Measurements from ENCODE around the gene WDR64. TPM values are rescaled to one million over a fixed set of nuclear protein-coding genes. Genes with fewer than 3 reads are reported as not detected.

Gene WDR64
- total RNA-seq (2021) (not detected in 2 replicates), Bru-seq, nascent RNA (percentile 1 among the genes with signal in this experiment), BruChase-seq, experiment 1, labeled RNA remaining after a 2-hour chase (percentile 3 among the genes with signal in this experiment), BruChase-seq, experiment 2, labeled RNA remaining after a 6-hour chase (not detected)
- long read RNA-seq: 0 reads

DNA sequence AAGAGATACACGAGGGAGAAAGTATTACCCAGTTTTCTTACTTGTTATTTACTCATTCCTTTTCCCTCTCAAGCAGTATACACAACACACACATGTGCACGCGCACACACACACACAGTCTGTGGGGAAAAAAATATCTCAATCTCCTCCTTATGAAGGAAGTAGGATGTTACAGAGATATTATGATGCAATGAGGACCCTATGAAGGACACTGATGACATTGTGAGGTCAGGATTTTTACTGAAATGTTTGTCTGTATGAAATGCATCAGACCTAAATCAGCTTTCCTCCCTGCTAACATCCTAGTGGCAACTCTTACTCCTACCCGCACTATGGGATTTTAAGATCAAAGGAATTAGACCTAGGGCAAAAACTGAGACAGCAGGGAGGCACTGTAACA, at the start of gene WDR64:
WDR64 (plus strand) TSS at position 270 of the 400 bp plus-strand sequence. CDS start 204 bp downstream, outside the sequence.
- BruUV-seq (replicated peaks): no TSS peak
- H3K4me3 ChIP-seq (ENCODE audit: low read depth, low read length, poor library complexity, severe bottlenecking): no peak within 1 kb of the TSS
- CTCF ChIA-PET: no interaction called here
- H3K9me3 ChIP-seq (ENCODE audit: low read depth, low read length, poor library complexity, severe bottlenecking): no peaks in the 10 kb centered on the region
- no peaks in the 10 kb centered on the region for H3K4me1 ChIP-seq (ENCODE audit: insufficient read depth, low read length, poor library complexity, severe bottlenecking)
- intact Hi-C loops (cut with micrococcal nuclease; ENCODE audit: unreplicated experiment): no loop called here
- TF ChIP-seq, protein P1, sequence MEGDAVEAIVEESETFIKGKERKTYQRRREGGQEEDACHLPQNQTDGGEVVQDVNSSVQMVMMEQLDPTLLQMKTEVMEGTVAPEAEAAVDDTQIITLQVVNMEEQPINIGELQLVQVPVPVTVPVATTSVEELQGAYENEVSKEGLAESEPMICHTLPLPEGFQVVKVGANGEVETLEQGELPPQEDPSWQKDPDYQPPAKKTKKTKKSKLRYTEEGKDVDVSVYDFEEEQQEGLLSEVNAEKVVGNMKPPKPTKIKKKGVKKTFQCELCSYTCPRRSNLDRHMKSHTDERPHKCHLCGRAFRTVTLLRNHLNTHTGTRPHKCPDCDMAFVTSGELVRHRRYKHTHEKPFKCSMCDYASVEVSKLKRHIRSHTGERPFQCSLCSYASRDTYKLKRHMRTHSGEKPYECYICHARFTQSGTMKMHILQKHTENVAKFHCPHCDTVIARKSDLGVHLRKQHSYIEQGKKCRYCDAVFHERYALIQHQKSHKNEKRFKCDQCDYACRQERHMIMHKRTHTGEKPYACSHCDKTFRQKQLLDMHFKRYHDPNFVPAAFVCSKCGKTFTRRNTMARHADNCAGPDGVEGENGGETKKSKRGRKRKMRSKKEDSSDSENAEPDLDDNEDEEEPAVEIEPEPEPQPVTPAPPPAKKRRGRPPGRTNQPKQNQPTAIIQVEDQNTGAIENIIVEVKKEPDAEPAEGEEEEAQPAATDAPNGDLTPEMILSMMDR (conservative IDR thresholded peaks at IDR 0.05; ENCODE audit: low read depth, low read length): no peak
- TF ChIP-seq EZH2 (IDR thresholded peaks at IDR 0.05; ENCODE audit: borderline replicate concordance, low read depth, low read length, poor library complexity, severe bottlenecking): no peak
- POLR2A ChIA-PET (ENCODE audit: low non-redundant PET): no interaction called here
- no peak within 1 kb of the TSS for H3K27ac ChIP-seq (ENCODE audit: low read depth, low read length, poor library complexity, severe bottlenecking)
- no peaks in the 10 kb centered on the region for H3K27me3 ChIP-seq (replicated peaks; ENCODE audit: insufficient read depth, low read depth, low read length, poor library complexity)
- no peaks in the 10 kb centered on the region for H3K36me3 ChIP-seq (ENCODE audit: insufficient read depth, low read length, poor library complexity, severe bottlenecking)
- DNase-seq (ENCODE audit: low spot score): no peak

DNA sequence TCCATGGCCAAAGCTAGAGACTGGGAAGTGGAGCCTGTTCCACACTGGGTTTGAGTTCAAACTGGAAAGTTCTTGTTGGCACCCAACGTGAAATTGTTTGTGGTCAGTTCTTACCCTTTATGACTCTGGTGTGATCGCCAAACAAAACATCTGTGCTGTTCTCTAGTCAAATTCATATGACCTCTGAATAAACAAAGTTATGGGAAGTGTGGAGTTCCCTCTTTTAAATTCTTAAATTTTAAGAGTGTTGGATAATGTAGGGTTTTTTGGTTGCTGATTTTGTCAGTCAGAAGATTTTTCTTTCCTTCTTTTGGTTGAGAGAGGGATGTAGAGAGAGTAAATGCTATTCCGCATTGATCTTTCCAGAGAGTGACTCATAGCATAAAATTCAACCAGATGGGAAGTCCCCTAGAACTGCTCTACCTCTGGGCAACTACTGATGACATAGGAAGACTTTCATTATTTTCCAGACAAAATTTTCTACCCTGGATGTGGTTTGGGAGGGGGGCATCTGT, 48.3 kb upstream of the WDR64 start:
- CTCF ChIA-PET: no interaction called here
- POLR2A ChIA-PET (ENCODE audit: low non-redundant PET): no interaction called here
- DNase-seq (ENCODE audit: low spot score): no peak
- Histone ChIP-seq H3K36me3 (ENCODE audit: insufficient read depth, low read length, poor library complexity, severe bottlenecking) (no peaks in the 10 kb centered on the region), H3K9me3 (ENCODE audit: low read depth, low read length, poor library complexity, severe bottlenecking) (no peaks in the 10 kb centered on the region), H3K4me3 (ENCODE audit: low read depth, low read length, poor library complexity, severe bottlenecking) (no peak overlapping the region), H3K27ac (ENCODE audit: low read depth, low read length, poor library complexity, severe bottlenecking) (no peak overlapping the region), H3K27me3 (replicated peaks; ENCODE audit: insufficient read depth, low read depth, low read length, poor library complexity) (no peaks in the 10 kb centered on the region), H3K4me1 (ENCODE audit: insufficient read depth, low read length, poor library complexity, severe bottlenecking) (no peaks in the 10 kb centered on the region)
- intact Hi-C loops (cut with micrococcal nuclease; ENCODE audit: unreplicated experiment): no loop called here
- TF ChIP-seq EZH2 (IDR thresholded peaks at IDR 0.05; ENCODE audit: borderline replicate concordance, low read depth, low read length, poor library complexity, severe bottlenecking): no peak
- TF ChIP-seq, protein P1 (conservative IDR thresholded peaks at IDR 0.05; ENCODE audit: low read depth, low read length): no peak
- BruUV-seq (replicated peaks): no TSS peak

DNA sequence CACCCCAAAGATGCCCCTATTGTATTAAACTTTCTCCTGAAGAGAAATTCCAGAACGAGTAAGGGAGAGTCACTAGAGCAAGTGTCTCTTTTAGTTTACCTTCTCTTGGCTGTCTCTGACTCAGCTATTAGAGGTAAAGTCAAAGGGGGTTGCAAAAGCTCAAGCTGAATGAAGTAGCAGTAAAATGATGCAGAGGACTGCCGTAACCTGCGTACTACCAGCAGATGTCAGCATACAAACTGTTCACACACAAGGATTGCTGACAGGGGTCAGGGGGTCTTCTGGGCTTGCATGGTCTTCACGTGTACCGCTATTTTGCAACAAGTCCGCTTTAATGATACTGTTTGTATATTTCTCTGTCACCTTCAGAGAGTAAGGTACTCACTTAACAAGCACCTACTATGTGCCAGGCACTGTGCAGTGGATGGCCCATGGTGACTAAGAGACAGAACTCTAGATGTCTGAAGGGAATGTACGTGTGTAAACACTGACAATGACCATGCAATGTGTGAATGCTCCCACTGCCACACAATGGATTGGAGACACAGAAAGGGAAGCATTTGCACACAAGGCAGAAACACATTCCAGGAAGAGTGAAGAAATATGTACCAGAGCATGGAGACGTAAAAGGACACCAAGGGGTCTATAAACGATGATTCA, 46.8 kb upstream of the WDR64 start:
- Histone ChIP-seq H3K4me1 (ENCODE audit: insufficient read depth, low read length, poor library complexity, severe bottlenecking) (no peaks in the 10 kb centered on the region), H3K4me3 (ENCODE audit: low read depth, low read length, poor library complexity, severe bottlenecking) (no peak overlapping the region), H3K36me3 (ENCODE audit: insufficient read depth, low read length, poor library complexity, severe bottlenecking) (no peaks in the 10 kb centered on the region), H3K27me3 (replicated peaks; ENCODE audit: insufficient read depth, low read depth, low read length, poor library complexity) (no peaks in the 10 kb centered on the region), H3K27ac (ENCODE audit: low read depth, low read length, poor library complexity, severe bottlenecking) (no peak overlapping the region), H3K9me3 (ENCODE audit: low read depth, low read length, poor library complexity, severe bottlenecking) (no peaks in the 10 kb centered on the region)
- no TSS peak for BruUV-seq (replicated peaks)
- TF ChIP-seq, protein P1 (conservative IDR thresholded peaks at IDR 0.05; ENCODE audit: low read depth, low read length): peak; percentile 50
- no peak for TF ChIP-seq EZH2 (IDR thresholded peaks at IDR 0.05; ENCODE audit: borderline replicate concordance, low read depth, low read length, poor library complexity, severe bottlenecking)
- intact Hi-C loops (cut with micrococcal nuclease; ENCODE audit: unreplicated experiment): loop anchor here (5.0 kb wide), 1 partner anchor 73 kb away; the partner anchor contains the start of gene KMO
- DNase-seq (ENCODE audit: low spot score): peak; percentile 10
- POLR2A ChIA-PET (ENCODE audit: low non-redundant PET): no interaction called here
- CTCF ChIA-PET: interaction anchor here (0.8 kb wide), 1 partner anchor 987 kb away, joined by 3 read pairs; no protein-coding TSS in a partner anchor

All from A673 (cell line).